HG02852 (cell line): ENCODE data around the gene IFT43.

Experiments
- ATAC-seq: cut with Tn5 transposase; IDR thresholded peaks from one replicate; pipeline ENCODE4 v1.9.1; 2021; ENCODE audit warnings: mild to moderate bottlenecking, moderate library complexity; ENCODE audit not compliant: unreplicated experiment

The IFT43 gene

GRCh38 chr14:76067536-76067935, 82.0 kb downstream of the IFT43 start:
- no peak for ATAC-seq

- ATAC-seq, result no peak
These were observed 88.2 kb downstream of the IFT43 start for GRCh38 chr14:76073717-76074116.

- ATAC-seq, result no peak
These were observed 91.8 kb downstream of the IFT43 start for GRCh38 chr14:76077340-76077739.

GRCh38 chr14:76078501-76078900, 92.9 kb downstream of the IFT43 start:
- ATAC-seq, result no peak

GRCh38 chr14:76080025-76080424, 94.5 kb downstream of the IFT43 start:
- ATAC-seq, result no peak

- ATAC-seq, result no peak
These were observed 94.9 kb downstream of the IFT43 start for GRCh38 chr14:76080471-76080870.

- ATAC-seq, result no peak
These were observed 96.1 kb downstream of the IFT43 start for GRCh38 chr14:76081642-76082041.

GRCh38 chr14:76083796-76084765, 98.5 kb downstream of the IFT43 start:
- ATAC-seq, result no peak

GRCh38 chr14:76085358-76085757, 99.8 kb downstream of the IFT43 start:
- ATAC-seq, result no peak

- ATAC-seq, result no peak
These were observed 101.1 kb downstream of the IFT43 start for GRCh38 chr14:76086636-76087035.

- no peak for ATAC-seq
These were observed 102.8 kb downstream of the IFT43 start for GRCh38 chr14:76088326-76088725.

GRCh38 chr14:76088771-76089571, 103.4 kb downstream of the IFT43 start:
- no peak for ATAC-seq

- no peak for ATAC-seq
These were observed 104.0 kb downstream of the IFT43 start for GRCh38 chr14:76089575-76089974.

- ATAC-seq, result no peak
These were observed 105.2 kb downstream of the IFT43 start for GRCh38 chr14:76090616-76091391.

- ATAC-seq, result no peak
These were observed 107.5 kb downstream of the IFT43 start for GRCh38 chr14:76093077-76093476.

GRCh38 chr14:76096257-76096656, 110.7 kb downstream of the IFT43 start:
- ATAC-seq, result no peak

- ATAC-seq, result no peak
These were observed 112.0 kb downstream of the IFT43 start for GRCh38 chr14:76097547-76097946.

GRCh38 chr14:76098047-76098446, 112.5 kb downstream of the IFT43 start:
- no peak for ATAC-seq

- no peak for ATAC-seq
These were observed 113.5 kb downstream of the IFT43 start for GRCh38 chr14:76098916-76099675.

GRCh38 chr14:76100236-76100635, 114.7 kb downstream of the IFT43 start:
- ATAC-seq, result no peak
